Fibroblast of lung (primary cell): ENCODE measurements around the gene FLACC1. TPM values are rescaled to one million over a fixed set of nuclear protein-coding genes. Genes with fewer than 3 reads are reported as not detected.

Source experiments
- DNase-seq, 2 donors: peaks; one replicate each; pipeline versions ENCODE4 v3.0.0 to v3.0.0-alpha.2; 2010; ENCODE audit warnings: low read depth in 2 of 2
- H2AFZ ChIP-seq: 2 replicates; pipeline ENCODE4 v1.5.1; 2012; ENCODE audit warnings: low read length, control low read depth, inconsistent platforms
- H3K27ac ChIP-seq: 2 replicates; pipeline ENCODE4 v1.5.1; 2011; ENCODE audit warnings: low read length, control low read depth; ENCODE audit not compliant: insufficient read depth
- H3K27me3 ChIP-seq: 2 replicates; pipeline ENCODE4 v1.5.1; 2011; ENCODE audit warnings: mild to moderate bottlenecking, low read length; ENCODE audit not compliant: control insufficient read depth, insufficient read depth
- H3K36me3 ChIP-seq: 2 replicates; pipeline ENCODE4 v1.5.1; 2011; ENCODE audit warnings: low read length; ENCODE audit not compliant: control insufficient read depth, insufficient read depth
- H3K4me1 ChIP-seq: 2 replicates; pipeline ENCODE4 v1.5.1; 2011; ENCODE audit warnings: low read length; ENCODE audit not compliant: control insufficient read depth, insufficient read depth; ENCODE audit errors: extremely low read depth
- H3K4me2 ChIP-seq: 2 replicates; pipeline ENCODE4 v1.5.1; 2011; ENCODE audit warnings: low read length, control low read depth; ENCODE audit not compliant: insufficient read depth; ENCODE audit errors: extremely low read depth
- H3K4me3 ChIP-seq, 4 experiments: fragments of 200-600 bp in 1 of 4; sonication (generic) in 1 of 4; replicated peaks in 1 of 4; 2 replicates each; pipeline ENCODE4 v1.5.1; 2011 to 2016; ENCODE audit warnings: low read length in 4 of 4, low read depth in 3 of 4, mild to moderate bottlenecking in 3 of 4, control low read depth in 2 of 4, inconsistent platforms in 1 of 4, mixed read lengths in 1 of 4; ENCODE audit not compliant: insufficient read depth in 1 of 4; ENCODE audit errors: control extremely low read depth in 1 of 4
- H3K79me2 ChIP-seq: 2 replicates; pipeline ENCODE4 v1.5.1; 2012; ENCODE audit warnings: mild to moderate bottlenecking, low read length, inconsistent platforms; ENCODE audit not compliant: control insufficient read depth, insufficient read depth
- H3K9ac ChIP-seq: 2 replicates; pipeline ENCODE4 v1.5.1; 2011; ENCODE audit warnings: mild to moderate bottlenecking, low read length, control low read depth; ENCODE audit not compliant: insufficient read depth
- H3K9me3 ChIP-seq: 2 replicates; pipeline ENCODE4 v1.5.1; 2012; ENCODE audit warnings: low read depth, low read length; ENCODE audit not compliant: control insufficient read depth, insufficient read depth
- H4K20me1 ChIP-seq: 2 replicates; pipeline ENCODE4 v1.5.1; 2011; ENCODE audit warnings: low read length; ENCODE audit not compliant: control insufficient read depth, insufficient read depth; ENCODE audit errors: extremely low read depth
- CTCF ChIP-seq, 2 donors: IDR thresholded peaks in 1 of 2; conservative IDR thresholded peaks in 1 of 2; 1 replicate in 1 of 2; 2 replicates in 1 of 2; pipeline ENCODE4 v1.5.1; 2011 to 2012; ENCODE audit warnings: low read length in 2 of 2, control low read depth in 1 of 2, inconsistent platforms in 1 of 2, low read depth in 1 of 2, mild to moderate bottlenecking in 1 of 2
- EZH2 ChIP-seq: IDR thresholded peaks from 2 replicates; pipeline ENCODE4 v1.5.1; 2012; ENCODE audit warnings: low read length, control low read depth, mild to moderate bottlenecking; ENCODE audit errors: missing control alignments
- polyA plus RNA-seq, 2 donors: library from polyadenylated mRNA; depleted of rRNA in 1 of 2; stranded (reverse) in 1 of 2; unstranded in 1 of 2; fragments of >200 nt; gene quantifications; 2 replicates each; pipeline ENCODE4 v1.2.1, GENCODE V29; 2011 to 2012; ENCODE audit warnings: missing spikeins in 1 of 2
- total RNA-seq: library from RNA; depleted of rRNA; stranded (reverse); fragments of >200 nt; gene quantifications from 2 replicates; pipeline ENCODE4 v1.2.1, GENCODE V29; 2014

The FLACC1 gene
- total and polyA plus RNA-seq, 2 donors (not counting 1 experiment from before 2014, with no cell fraction given): 0.56 to 1.3 TPM

- H3K27ac ChIP-seq: no peak overlapping the region
- H3K79me2 ChIP-seq: no peaks in the 10 kb centered on the region
- H3K36me3 ChIP-seq: no peaks in the 10 kb centered on the region
- no peaks in the 10 kb centered on the region for H3K27me3 ChIP-seq
- TF ChIP-seq CTCF (conservative IDR thresholded peaks at IDR 0.05 in 1 of 2, IDR thresholded peaks at IDR 0.05 in 1 of 2; ENCODE audit: low read depth in 1 of 2, low read length in 2 of 2) (no peak), EZH2 (no peak)
- DNase-seq: peak in 1 of 2 donors; percentile 4
- no peak overlapping the region for H3K9ac ChIP-seq
- no peak overlapping the region for H3K4me2 ChIP-seq
- no peaks in the 10 kb centered on the region for H3K9me3 ChIP-seq
- no peak overlapping the region for H3K4me3 ChIP-seq
- no peak overlapping the region for H2AFZ ChIP-seq
- H4K20me1 ChIP-seq: no peaks in the 10 kb centered on the region
- H3K4me1 ChIP-seq: no peaks in the 10 kb centered on the region
These were observed 29.5 kb downstream of the FLACC1 start for GRCh38 chr2:201327678-201328077.

- no peaks in the 10 kb centered on the region for H3K27me3 ChIP-seq
- H3K79me2 ChIP-seq: no peaks in the 10 kb centered on the region
- DNase-seq: peak in 1 of 2 donors; percentile 2
- H4K20me1 ChIP-seq: no peaks in the 10 kb centered on the region
- H3K9me3 ChIP-seq: no peaks in the 10 kb centered on the region
- no peak overlapping the region for H3K27ac ChIP-seq
- no peak overlapping the region for H3K4me2 ChIP-seq
- no peaks in the 10 kb centered on the region for H3K4me1 ChIP-seq
- H3K36me3 ChIP-seq: no peaks in the 10 kb centered on the region
- TF ChIP-seq CTCF (conservative IDR thresholded peaks at IDR 0.05 in 1 of 2, IDR thresholded peaks at IDR 0.05 in 1 of 2; ENCODE audit: low read depth in 1 of 2, low read length in 2 of 2) (no peak), EZH2 (no peak)
- H3K9ac ChIP-seq: no peak overlapping the region
- H2AFZ ChIP-seq: no peak overlapping the region
- H3K4me3 ChIP-seq: no peak overlapping the region
These were observed 34.4 kb downstream of the FLACC1 start for GRCh38 chr2:201322772-201323171.

- H4K20me1 ChIP-seq: no peaks in the 10 kb centered on the region
- H3K9me3 ChIP-seq: no peaks in the 10 kb centered on the region
- no peak overlapping the region for H3K4me3 ChIP-seq
- no peak for DNase-seq
- H3K27me3 ChIP-seq: no peaks in the 10 kb centered on the region
- H3K36me3 ChIP-seq: no peaks in the 10 kb centered on the region
- TF ChIP-seq EZH2: no peak
- no peak for TF ChIP-seq CTCF (conservative IDR thresholded peaks at IDR 0.05 in 1 of 2, IDR thresholded peaks at IDR 0.05 in 1 of 2; ENCODE audit: low read depth in 1 of 2, low read length in 2 of 2)
- H3K79me2 ChIP-seq: no peaks in the 10 kb centered on the region
- H3K27ac ChIP-seq: no peak overlapping the region
- H3K9ac ChIP-seq: no peak overlapping the region
- H3K4me2 ChIP-seq: no peak overlapping the region
- no peaks in the 10 kb centered on the region for H3K4me1 ChIP-seq
- H2AFZ ChIP-seq: no peak overlapping the region
These were observed 36.4 kb downstream of the FLACC1 start for GRCh38 chr2:201320701-201321100.
